ENCODE measurements around the gene ASAH2. TPM values are rescaled to one million over a fixed set of nuclear protein-coding genes. Genes with fewer than 3 reads are reported as not detected.

The ASAH2 gene
- total and polyA plus RNA-seq, 2 of the 13 experiments (the other 11 are each of a cell fraction or from before 2014, with no cell fraction given) = 16.0 to 17.9 TPM

DNA sequence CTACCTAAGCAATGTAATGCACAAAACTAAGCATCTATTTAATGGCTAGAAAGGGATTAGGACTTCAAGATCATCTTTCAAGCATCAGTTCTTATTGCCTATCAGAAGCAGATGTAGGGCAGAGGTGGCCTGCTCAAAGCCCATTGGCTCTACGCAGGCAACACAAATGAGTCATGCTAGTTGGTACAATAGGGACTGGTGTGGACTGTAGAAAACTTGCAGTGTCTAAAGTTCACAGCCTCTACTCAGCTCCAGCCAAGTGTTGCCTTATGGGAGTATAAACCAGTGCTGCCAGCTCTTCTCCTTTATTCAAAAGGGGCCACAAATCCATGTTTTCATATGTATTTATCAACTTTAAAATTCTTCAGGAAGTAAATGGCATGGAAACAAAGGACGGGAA, 31.7 kb downstream of the ASAH2 start (continued):
- peak; percentile 37; the same call in 1 of the 2 replicates for TF ChIP-seq YEATS4 (CRISPR knock-in tag; IDR thresholded peaks at IDR 0.05; ENCODE audit: borderline replicate concordance)
- peak; percentile 32; the same call in 1 of the 2 replicates for TF ChIP-seq ZNF143 (CRISPR knock-in tag; IDR thresholded peaks at IDR 0.05)
- no peak for TF ChIP-seq ZNF567 (CRISPR knock-in tag; IDR thresholded peaks at IDR 0.05; ENCODE audit: borderline replicate concordance)
- peak; percentile 78; the same call in 1 of the 2 replicates for TF ChIP-seq CHD4 (IDR thresholded peaks at IDR 0.05; ENCODE audit: borderline replicate concordance, low read length)
- TF ChIP-seq TRIM24 (CRISPR knock-in tag; IDR thresholded peaks at IDR 0.05) = no peak
- TF ChIP-seq, protein P1, sequence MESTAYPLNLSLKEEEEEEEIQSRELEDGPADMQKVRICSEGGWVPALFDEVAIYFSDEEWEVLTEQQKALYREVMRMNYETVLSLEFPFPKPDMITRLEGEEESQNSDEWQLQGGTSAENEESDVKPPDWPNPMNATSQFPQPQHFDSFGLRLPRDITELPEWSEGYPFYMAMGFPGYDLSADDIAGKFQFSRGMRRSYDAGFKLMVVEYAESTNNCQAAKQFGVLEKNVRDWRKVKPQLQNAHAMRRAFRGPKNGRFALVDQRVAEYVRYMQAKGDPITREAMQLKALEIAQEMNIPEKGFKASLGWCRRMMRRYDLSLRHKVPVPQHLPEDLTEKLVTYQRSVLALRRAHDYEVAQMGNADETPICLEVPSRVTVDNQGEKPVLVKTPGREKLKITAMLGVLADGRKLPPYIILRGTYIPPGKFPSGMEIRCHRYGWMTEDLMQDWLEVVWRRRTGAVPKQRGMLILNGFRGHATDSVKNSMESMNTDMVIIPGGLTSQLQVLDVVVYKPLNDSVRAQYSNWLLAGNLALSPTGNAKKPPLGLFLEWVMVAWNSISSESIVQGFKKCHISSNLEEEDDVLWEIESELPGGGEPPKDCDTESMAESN (CRISPR knock-in tag; conservative IDR thresholded peaks at IDR 0.05) = no peak
- TF ChIP-seq, protein P2, sequence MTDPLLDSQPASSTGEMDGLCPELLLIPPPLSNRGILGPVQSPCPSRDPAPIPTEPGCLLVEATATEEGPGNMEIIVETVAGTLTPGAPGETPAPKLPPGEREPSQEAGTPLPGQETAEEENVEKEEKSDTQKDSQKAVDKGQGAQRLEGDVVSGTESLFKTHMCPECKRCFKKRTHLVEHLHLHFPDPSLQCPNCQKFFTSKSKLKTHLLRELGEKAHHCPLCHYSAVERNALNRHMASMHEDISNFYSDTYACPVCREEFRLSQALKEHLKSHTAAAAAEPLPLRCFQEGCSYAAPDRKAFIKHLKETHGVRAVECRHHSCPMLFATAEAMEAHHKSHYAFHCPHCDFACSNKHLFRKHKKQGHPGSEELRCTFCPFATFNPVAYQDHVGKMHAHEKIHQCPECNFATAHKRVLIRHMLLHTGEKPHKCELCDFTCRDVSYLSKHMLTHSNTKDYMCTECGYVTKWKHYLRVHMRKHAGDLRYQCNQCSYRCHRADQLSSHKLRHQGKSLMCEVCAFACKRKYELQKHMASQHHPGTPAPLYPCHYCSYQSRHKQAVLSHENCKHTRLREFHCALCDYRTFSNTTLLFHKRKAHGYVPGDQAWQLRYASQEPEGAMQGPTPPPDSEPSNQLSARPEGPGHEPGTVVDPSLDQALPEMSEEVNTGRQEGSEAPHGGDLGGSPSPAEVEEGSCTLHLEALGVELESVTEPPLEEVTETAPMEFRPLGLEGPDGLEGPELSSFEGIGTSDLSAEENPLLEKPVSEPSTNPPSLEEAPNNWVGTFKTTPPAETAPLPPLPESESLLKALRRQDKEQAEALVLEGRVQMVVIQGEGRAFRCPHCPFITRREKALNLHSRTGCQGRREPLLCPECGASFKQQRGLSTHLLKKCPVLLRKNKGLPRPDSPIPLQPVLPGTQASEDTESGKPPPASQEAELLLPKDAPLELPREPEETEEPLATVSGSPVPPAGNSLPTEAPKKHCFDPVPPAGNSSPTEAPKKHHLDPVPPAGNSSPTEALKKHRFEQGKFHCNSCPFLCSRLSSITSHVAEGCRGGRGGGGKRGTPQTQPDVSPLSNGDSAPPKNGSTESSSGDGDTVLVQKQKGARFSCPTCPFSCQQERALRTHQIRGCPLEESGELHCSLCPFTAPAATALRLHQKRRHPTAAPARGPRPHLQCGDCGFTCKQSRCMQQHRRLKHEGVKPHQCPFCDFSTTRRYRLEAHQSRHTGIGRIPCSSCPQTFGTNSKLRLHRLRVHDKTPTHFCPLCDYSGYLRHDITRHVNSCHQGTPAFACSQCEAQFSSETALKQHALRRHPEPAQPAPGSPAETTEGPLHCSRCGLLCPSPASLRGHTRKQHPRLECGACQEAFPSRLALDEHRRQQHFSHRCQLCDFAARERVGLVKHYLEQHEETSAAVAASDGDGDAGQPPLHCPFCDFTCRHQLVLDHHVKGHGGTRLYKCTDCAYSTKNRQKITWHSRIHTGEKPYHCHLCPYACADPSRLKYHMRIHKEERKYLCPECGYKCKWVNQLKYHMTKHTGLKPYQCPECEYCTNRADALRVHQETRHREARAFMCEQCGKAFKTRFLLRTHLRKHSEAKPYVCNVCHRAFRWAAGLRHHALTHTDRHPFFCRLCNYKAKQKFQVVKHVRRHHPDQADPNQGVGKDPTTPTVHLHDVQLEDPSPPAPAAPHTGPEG (CRISPR knock-in tag; IDR thresholded peaks at IDR 0.05) = no peak
- TF ChIP-seq POGZ (CRISPR knock-in tag; IDR thresholded peaks at IDR 0.05) = peak; percentile 51; the same call in 1 of the 2 replicates
- TF ChIP-seq ZMAT3 (CRISPR knock-in tag; conservative IDR thresholded peaks at IDR 0.05) = no peak
- 0 out of 2 replicates have a peak, but pooled peaks have one; percentile 55 for TF ChIP-seq JUN (CRISPR knock-in tag; IDR thresholded peaks at IDR 0.05)
- peak; percentile 83 for TF ChIP-seq FOSL1 (CRISPR knock-in tag; IDR thresholded peaks at IDR 0.05; ENCODE audit: borderline replicate concordance)
- no peak for TF ChIP-seq EEA1 (CRISPR knock-in tag; IDR thresholded peaks at IDR 0.05; ENCODE audit: borderline replicate concordance)
- TF ChIP-seq ISL2 (CRISPR knock-in tag; IDR thresholded peaks at IDR 0.05) = 0 out of 2 replicates have a peak, but pooled peaks have one; percentile 33
- peak; percentile 100; the same call in 1 of the 2 replicates for TF ChIP-seq ZNF180 (CRISPR knock-in tag; IDR thresholded peaks at IDR 0.05; ENCODE audit: borderline replicate concordance, low read depth)
- TF ChIP-seq ZNF724P (CRISPR knock-in tag; IDR thresholded peaks at IDR 0.05; ENCODE audit: borderline replicate concordance) = no peak
- no peak for TF ChIP-seq GATA4 (IDR thresholded peaks at IDR 0.05; ENCODE audit: borderline replicate concordance, low read depth)
- no peak for TF ChIP-seq ZNF234 (CRISPR knock-in tag; conservative IDR thresholded peaks at IDR 0.05)
- TF ChIP-seq NFYC (CRISPR knock-in tag; IDR thresholded peaks at IDR 0.05) = peak; percentile 42
- TF ChIP-seq ZMYM3 (CRISPR knock-in tag; IDR thresholded peaks at IDR 0.05) = peak; percentile 83
- 0 out of 2 replicates have a peak, but pooled peaks have one; percentile 36 for TF ChIP-seq ADNP (CRISPR knock-in tag; IDR thresholded peaks at IDR 0.05)
- no peak for TF ChIP-seq JUNB (CRISPR knock-in tag; IDR thresholded peaks at IDR 0.05; ENCODE audit: borderline replicate concordance)
- TF ChIP-seq, protein P3, sequence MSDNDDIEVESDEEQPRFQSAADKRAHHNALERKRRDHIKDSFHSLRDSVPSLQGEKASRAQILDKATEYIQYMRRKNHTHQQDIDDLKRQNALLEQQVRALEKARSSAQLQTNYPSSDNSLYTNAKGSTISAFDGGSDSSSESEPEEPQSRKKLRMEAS (IDR thresholded peaks at IDR 0.05) = no peak

Data from HepG2 (cell line).